HG02840 (cell line): ENCODE results near the gene ACTN4.

Experiments used
- ATAC-seq: cut with Tn5 transposase; IDR thresholded peaks from one replicate; pipeline ENCODE4 v1.9.1; 2021; ENCODE audit warnings: mild to moderate bottlenecking, moderate library complexity, moderate number of reproducible peaks; ENCODE audit not compliant: unreplicated experiment, low FRiP score

The ACTN4 gene

DNA sequence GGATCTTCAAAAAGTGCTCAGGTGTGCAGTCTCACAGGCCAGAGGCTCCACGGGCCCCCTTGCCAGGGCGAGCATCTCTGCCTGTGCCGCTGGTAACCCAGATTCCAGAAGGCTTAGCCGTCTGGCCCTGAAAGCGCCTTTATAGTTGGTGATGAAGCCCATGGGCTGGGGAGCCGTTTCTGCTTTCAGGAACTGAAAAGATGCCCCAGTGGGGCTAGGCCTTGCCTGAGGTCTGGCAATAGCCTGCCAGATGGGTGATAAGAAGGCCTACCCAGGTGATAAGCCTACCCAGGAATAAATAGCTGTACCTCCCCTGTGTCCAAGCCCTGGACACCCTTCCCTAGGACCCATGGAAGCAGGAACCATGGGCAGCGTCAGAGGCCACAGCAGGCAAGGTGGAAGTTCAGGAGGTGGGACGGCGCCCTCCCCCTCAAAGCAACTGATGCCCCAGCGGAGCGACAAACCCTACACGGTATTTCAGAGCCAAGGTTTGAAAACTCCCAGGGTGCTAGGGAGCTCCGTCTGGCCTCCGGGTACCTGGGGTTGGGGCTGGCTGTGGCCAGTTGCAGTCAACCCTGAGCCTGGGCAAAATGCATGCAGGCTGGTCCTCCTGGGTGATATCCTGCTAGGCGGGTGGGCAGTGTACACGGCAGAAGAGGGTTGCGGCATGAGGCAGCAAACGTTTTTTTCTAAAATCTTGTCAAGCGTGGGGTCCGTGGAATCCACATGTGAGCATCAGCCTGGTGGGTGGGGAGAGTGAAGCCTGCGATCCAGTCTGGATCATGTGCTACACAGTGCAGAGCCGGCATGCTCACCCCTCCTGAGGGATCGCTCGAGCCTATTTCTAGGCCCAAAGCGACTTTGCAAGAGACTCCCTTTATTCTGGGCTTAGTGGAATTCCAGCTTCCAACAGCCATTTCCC, 45.3 kb downstream of the ACTN4 start:
- no peak for ATAC-seq

- ATAC-seq = no peak
Observed at GRCh38 chr19:38693380-38694223, 46.2 kb downstream of the ACTN4 start.

GRCh38 chr19:38695317-38695683, 47.9 kb downstream of the ACTN4 start:
- no peak for ATAC-seq

DNA sequence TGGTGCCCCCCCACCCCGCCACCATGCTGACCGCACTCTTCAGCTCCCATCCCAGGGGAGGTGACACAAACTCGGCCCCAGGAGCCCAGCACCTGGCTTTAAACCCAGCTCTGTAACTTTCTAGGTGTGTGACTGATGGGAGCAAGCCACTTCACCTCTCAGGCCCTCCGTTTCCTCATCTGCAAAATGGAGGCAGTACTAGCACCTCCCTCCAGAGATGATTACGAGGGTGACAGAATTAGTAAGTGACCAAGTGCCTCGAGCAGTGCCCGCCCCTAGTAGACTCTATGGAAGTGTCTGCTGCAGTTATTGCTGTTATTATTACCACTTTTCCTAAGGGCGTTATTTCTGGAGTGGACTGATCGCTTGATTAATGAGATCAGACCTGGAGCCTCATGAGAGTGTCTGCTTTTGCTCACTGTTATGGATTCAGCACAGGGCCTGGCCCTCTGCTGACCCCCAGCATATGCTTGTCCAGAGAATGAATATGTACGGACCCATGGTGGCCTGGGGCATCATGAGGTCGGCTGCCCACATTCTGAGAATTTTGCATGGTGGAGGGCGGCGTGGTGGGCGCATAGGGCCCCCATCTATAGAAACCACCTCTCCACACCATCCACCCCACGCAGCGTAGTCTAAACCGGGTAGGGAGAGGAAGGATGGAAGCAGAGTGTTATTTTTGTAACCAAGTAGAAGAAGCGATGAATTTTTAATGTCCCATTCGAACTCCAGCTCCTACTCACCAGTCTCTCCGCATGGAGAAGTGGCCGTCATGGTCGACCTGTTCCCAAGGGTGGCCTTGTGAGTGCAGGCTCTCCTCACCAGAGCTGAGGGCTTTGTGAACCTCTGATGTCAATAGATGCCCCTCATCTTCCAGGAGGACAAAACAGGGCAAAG, 48.6 kb downstream of the ACTN4 start:
- ATAC-seq = no peak

DNA sequence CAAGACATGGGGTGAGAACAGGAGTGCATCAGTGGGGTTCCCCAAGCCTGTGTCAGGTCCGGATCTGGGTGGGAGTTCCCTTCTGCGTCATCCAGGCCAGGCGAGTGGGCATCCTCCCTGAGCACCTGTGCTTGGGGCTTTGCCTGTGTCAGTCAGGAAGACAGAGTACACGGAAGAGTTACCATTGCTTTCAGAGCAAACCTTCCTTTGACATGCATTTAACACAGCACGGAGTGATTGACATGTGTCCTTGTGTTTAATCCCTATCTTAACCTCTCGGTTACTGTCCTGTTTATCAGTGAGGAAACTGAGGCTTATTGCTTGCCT, 49.2 kb downstream of the ACTN4 start:
- no peak for ATAC-seq

GRCh38 chr19:38697197-38697596, 49.7 kb downstream of the ACTN4 start:
- no peak for ATAC-seq

GRCh38 chr19:38697641-38698071, 50.2 kb downstream of the ACTN4 start:
- ATAC-seq = no peak

DNA sequence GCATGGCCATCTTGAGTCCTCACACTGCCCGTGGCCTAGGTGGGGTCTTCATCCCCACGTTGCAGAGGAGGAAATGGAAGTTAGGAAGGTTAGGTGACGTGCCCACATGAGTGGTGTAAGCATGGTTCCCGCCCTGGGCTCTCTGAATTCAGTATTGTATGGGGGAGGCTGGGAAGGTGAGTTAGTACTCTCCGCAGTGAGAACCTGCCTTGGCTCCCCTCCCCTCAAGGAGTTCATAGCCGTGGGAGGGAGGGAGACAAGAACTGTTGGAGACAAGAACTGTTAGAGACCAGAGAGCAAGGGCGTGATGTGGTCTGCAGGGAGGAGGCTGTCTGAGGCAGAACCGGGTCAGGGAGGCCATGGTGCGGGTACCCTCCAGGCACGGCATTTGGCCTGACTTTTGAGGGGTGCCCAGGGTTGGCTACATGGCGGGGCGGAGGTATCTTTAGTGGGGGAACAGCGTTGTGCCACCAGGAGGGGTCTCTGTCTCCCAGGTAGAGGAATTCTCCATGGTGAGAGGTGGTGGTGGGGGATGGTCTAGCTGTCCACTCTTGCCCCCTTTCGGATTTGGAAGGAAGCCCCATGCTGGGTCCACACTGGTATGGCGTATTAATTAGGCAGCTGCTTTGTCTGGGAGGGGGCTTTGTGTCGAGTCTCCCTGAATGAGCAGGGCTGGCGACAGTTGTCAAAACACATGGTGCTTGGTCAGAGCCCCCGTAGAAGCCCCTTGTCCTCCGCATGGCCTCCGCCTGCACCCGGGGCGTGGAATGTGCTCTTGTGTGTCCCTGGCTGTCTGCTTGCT, 51.0 kb downstream of the ACTN4 start:
- no peak for ATAC-seq

- no peak for ATAC-seq
Observed at GRCh38 chr19:38699027-38699346, 51.5 kb downstream of the ACTN4 start.

GRCh38 chr19:38699647-38700349, 52.3 kb downstream of the ACTN4 start:
- no peak for ATAC-seq

DNA sequence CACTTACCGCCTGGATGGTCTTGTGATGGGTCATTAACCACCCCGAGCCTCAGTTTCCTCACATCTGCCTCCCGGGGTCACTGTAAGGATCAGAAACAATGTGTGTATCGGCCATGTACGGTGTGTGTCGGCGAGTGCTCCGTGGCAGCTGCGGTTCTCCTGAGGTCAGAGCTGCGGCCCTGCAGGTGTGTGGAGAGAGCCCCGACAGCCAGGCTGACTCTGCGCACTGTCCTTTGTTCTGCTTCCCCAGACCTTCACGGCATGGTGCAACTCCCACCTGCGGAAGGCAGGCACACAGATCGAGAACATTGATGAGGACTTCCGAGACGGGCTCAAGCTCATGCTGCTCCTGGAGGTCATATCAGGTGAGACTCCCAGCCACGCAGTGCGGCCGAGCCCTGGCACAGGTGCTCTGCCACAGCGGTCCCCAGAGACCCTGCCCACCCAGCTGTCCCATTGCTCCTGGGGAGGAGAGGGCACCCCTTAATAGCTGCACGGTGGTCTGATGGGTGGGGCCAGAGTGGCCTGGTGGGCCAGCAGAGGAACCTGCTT, 53.0 kb downstream of the ACTN4 start:
- no peak for ATAC-seq

- ATAC-seq = no peak
Observed at GRCh38 chr19:38700902-38701454, 53.5 kb downstream of the ACTN4 start.

DNA sequence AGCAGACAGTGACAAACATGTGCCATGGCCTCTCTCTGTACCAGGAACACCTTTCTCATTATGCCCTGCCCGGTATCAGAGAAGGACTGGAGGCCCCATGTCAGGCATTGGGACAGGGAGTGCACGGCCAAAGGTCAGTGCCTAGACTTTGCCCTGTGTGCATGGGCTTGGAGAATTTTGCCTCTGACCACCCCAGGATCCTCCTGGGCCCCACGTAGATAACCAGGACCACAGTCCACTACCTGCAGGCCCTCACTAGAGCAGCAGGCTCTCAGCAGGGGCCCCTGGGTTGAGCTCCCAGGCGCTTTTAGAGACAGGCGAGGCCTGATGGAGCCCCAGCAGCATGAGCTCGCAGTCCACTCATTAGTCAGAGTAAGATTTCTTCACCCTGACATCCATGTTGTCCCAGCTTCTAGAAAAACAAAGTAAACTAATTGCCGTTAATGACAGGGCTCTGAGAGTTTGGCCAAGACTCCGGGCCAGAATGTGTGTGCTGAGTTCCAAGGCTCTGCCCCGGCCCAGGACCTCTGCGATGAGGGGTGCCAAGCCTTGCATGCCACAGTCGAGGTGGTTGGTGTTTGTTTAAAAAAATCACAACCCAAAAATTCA, 54.1 kb downstream of the ACTN4 start:
- no peak for ATAC-seq

GRCh38 chr19:38702278-38702677, 54.8 kb downstream of the ACTN4 start:
- ATAC-seq = no peak

DNA sequence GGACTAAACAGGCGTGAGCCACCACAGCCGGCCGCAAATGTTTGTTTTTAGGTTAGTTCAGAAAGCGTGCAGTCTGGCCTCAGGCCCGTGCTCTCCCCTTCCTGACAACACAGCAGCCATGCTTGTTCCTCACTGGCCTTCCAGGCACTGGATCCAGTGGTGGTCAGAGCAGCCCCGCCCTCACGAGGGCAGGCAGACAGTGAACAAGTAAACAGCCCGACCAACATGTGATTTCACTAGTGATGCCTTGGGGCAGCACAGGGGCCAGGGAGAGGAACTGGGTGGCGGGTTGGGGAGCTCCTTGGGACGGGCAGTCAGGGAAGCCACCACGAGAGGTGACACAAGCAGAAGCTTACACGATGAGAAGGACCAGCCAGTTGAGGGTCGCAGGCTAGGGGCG, 56.1 kb downstream of the ACTN4 start:
- ATAC-seq = no peak

GRCh38 chr19:38704488-38705026, 57.1 kb downstream of the ACTN4 start:
- no peak for ATAC-seq

DNA sequence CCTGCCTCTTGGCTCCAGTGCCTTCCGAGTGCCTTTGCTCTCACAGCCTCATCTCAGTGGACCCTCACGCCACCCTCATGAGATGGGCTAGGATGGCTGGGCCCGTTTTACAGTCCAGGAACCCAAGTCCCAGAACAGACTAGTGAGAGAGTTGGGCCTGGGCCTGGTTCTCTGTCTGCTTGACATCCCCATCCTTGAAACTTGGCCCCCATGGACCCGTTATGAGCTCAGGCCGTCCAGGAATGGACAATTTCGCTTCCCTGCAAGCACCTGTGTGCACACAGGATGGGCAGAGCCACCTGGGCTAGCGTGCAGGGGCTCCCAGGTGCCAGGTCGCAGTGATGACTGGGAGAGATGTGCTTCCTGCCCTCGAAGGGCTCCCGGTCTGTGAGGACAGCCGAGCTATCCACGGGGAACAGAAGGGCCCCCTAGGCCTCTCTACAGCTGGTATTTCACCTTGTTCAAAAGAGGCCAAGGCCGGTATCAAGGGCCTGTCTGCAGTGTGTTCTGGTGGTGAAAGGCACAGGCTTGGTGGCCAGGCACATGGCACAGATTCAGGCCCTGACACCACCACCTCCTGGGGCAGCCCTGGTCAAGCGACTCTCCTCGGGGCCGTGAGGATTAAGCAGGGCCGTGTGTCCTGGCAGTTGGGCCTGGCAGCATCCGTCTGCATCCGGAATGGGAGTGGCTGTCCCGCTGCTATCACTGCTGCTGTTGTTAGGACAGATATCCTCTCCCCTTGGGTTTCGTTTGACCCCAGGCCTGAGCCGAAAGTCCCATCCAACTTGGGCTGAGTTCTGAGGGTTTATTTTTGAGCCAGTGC, 58.0 kb downstream of the ACTN4 start:
- no peak for ATAC-seq
